Vagina (tissue), 2 donors: Measurements from ENCODE around the gene NFS1.

ENCODE experiments used
- CTCF ChIP-seq, 3 experiments: fragments of 450-650 bp in 2 of 3; fragments of 200-600 bp in 1 of 3; sonication (generic) in 1 of 3; IDR thresholded peaks; one replicate each; pipeline ENCODE4 v1.5.1; 2017 to 2019; ENCODE audit warnings: antibody characterized with exemption in 3 of 3, mild to moderate bottlenecking in 2 of 3, moderate library complexity in 2 of 3
- POLR2A ChIP-seq, 2 donors: fragments of 450-650 bp; IDR thresholded peaks; one replicate each; pipeline ENCODE4 v1.6.1; 2017; ENCODE audit warnings: antibody characterized with exemption in 2 of 2, mild to moderate bottlenecking in 2 of 2, moderate library complexity in 2 of 2
- POLR2AphosphoS5 ChIP-seq, 2 donors: sonication (generic); formaldehyde crosslinking; IDR thresholded peaks; one replicate each; pipeline ENCODE4 v1.9.0; 2017; ENCODE audit warnings: antibody characterized with exemption in 2 of 2, mild to moderate bottlenecking in 2 of 2, low read depth in 1 of 2; ENCODE audit not compliant: insufficient read depth in 1 of 2

- no peak for TF ChIP-seq CTCF (IDR thresholded peaks at IDR 0.05)
- no peak for TF ChIP-seq POLR2A (IDR thresholded peaks at IDR 0.05)
- TF ChIP-seq POLR2AphosphoS5 (IDR thresholded peaks at IDR 0.05; ENCODE audit: insufficient read depth in 1 of 2, low read depth in 1 of 2) = no peak
Observed at GRCh38 chr20:35648836-35649235, 50.3 kb downstream of the NFS1 start.
